ENCODE results near the gene HSF4. TPM values are rescaled to one million over a fixed set of nuclear protein-coding genes. Genes with fewer than 3 reads are reported as not detected.

Gene HSF4
- total RNA-seq, 5 donors from 2014 or later (not counting 1 experiment from before 2014, with no cell fraction given): 22.3 to 66.3 (median 39.1) TPM

- peaks cover 29 to 42% (median 34%) of the 10 kb centered on the region in 3 donors for H3K4me1 Mint-ChIP-seq
- Histone ChIP-seq H3K4me1 (ENCODE audit: control insufficient read depth in 1 of 2, extremely low read depth in 1 of 2, insufficient read depth in 2 of 2, low read length in 2 of 2) (peaks cover 5 to 43% of the 10 kb centered on the region in 2 experiments), H3K36me3 (ENCODE audit: control insufficient read depth in 2 of 2, extremely low read depth in 1 of 2, insufficient read depth in 1 of 2, low read length in 1 of 2) (peaks cover 8 to 21% of the 10 kb centered on the region in 2 donors), H3K9me3 (no peaks in the 10 kb centered on the region), H3K27me3 (replicated peaks in 1 of 2; ENCODE audit: control insufficient read depth in 2 of 2, extremely low read depth in 1 of 2, insufficient read depth in 2 of 2, low read length in 1 of 2) (peaks cover 0 to 28% of the 10 kb centered on the region in 2 experiments), H3K4me3 (ENCODE audit: control insufficient read depth in 1 of 2, extremely low read depth in 1 of 2, low read length in 1 of 2) (no peak overlapping the region), H3K27ac (ENCODE audit: low read length) (no peak overlapping the region)
- H3K27ac Mint-ChIP-seq: peak overlapping the region in 1 of 2 donors; percentile 81
- H3K4me3 Mint-ChIP-seq: peak overlapping the region in 2 of 3 donors; percentile 87 to 91
- 93% methylated on average over 4 of the region's 13 CpGs for WGBS (ENCODE audit: insufficient coverage)
- ChIA-PET CTCF (interaction anchor here (0.5 to 0.7 kb wide), 2 partner anchors 23 to 365 kb away, joined by 3 read pairs; no protein-coding TSS in a partner anchor), POLR2A (no interaction called here)
- H3K27me3 Mint-ChIP-seq: no peaks in the 10 kb centered on the region
- H3K9me3 Mint-ChIP-seq: no peaks in the 10 kb centered on the region
- H3K36me3 Mint-ChIP-seq: peaks cover 6% of the 10 kb centered on the region
- DNase-seq (no peak), ATAC-seq (replicated peaks in 1 of 4) (no peak)
Measured at GRCh38 chr16:67190448-67191399, 26.2 kb downstream of the HSF4 start.

- Histone ChIP-seq H3K36me3 (ENCODE audit: control insufficient read depth in 2 of 2, extremely low read depth in 1 of 2, insufficient read depth in 1 of 2, low read length in 1 of 2) (peaks cover 8 to 29% of the 10 kb centered on the region in 2 donors), H3K27ac (ENCODE audit: low read length) (peak overlapping the region; percentile 11), H3K4me3 (ENCODE audit: control insufficient read depth in 1 of 2, extremely low read depth in 1 of 2, low read length in 1 of 2) (peak overlapping the region; percentile 88 to 98), H3K27me3 (replicated peaks in 1 of 2; ENCODE audit: control insufficient read depth in 2 of 2, extremely low read depth in 1 of 2, insufficient read depth in 2 of 2, low read length in 1 of 2) (peaks cover 0 to 24% of the 10 kb centered on the region in 2 experiments), H3K4me1 (ENCODE audit: control insufficient read depth in 1 of 2, extremely low read depth in 1 of 2, insufficient read depth in 2 of 2, low read length in 2 of 2) (peaks cover 5 to 47% of the 10 kb centered on the region in 2 experiments), H3K9me3 (no peaks in the 10 kb centered on the region)
- 26% methylated on average over 6 of the region's 9 CpGs for WGBS (ENCODE audit: insufficient coverage)
- H3K9me3 Mint-ChIP-seq: no peaks in the 10 kb centered on the region
- DNase-seq (no peak), ATAC-seq (replicated peaks in 1 of 4) (peak in 1 of 4 experiments; percentile 55)
- peak overlapping the region; percentile 71 to 81 for H3K27ac Mint-ChIP-seq
- H3K27me3 Mint-ChIP-seq: no peaks in the 10 kb centered on the region
- POLR2A ChIA-PET: no interaction called here
- peak overlapping the region; percentile 78 to 91 (median 87) for H3K4me3 Mint-ChIP-seq
- peaks cover 14% of the 10 kb centered on the region for H3K36me3 Mint-ChIP-seq
- CTCF ChIA-PET: no interaction called here
- H3K4me1 Mint-ChIP-seq: peaks cover 36 to 47% (median 37%) of the 10 kb centered on the region in 3 donors
Measured at GRCh38 chr16:67191411-67191994, 27.0 kb downstream of the HSF4 start.

GRCh38 chr16:67191995-67192681 lies 27.6 kb downstream of the HSF4 start, which contains the start of gene E2F4:
Gene E2F4 (plus strand): TSS chr16:67192155. CDS start chr16:67192228, 73 bp downstream.
- H3K27ac Mint-ChIP-seq: peak within 1 kb of the TSS; percentile 79 to 81
- H3K4me3 ChIP-seq (ENCODE audit: control insufficient read depth in 1 of 2, extremely low read depth in 1 of 2, low read length in 1 of 2): peak within 1 kb of the TSS; percentile 88 to 98
- peak within 1 kb of the TSS; percentile 78 to 91 (median 87) for H3K4me3 Mint-ChIP-seq
- H3K9me3 ChIP-seq: no peaks in the 10 kb centered on the region
- ATAC-seq (replicated peaks in 1 of 4) (peak; percentile 90 to 98 (median 97)), DNase-seq (peak; percentile 68 to 93 (median 81))
- POLR2A ChIA-PET: no interaction called here
- H3K4me1 Mint-ChIP-seq: peaks cover 42 to 53% (median 43%) of the 10 kb centered on the region in 3 donors
- peak within 1 kb of the TSS; percentile 74 for H3K27ac ChIP-seq (ENCODE audit: low read length)
- peaks cover 8 to 35% of the 10 kb centered on the region in 2 donors for H3K36me3 ChIP-seq (ENCODE audit: control insufficient read depth in 2 of 2, extremely low read depth in 1 of 2, insufficient read depth in 1 of 2, low read length in 1 of 2)
- H3K27me3 Mint-ChIP-seq: no peaks in the 10 kb centered on the region
- CTCF ChIA-PET: interaction anchor here in 1 of 2 donors (0.7 kb wide), 1 partner anchor 289 kb away, joined by 3 read pairs; the partner anchor contains the start of gene ATP6V0D1
- H3K27me3 ChIP-seq (replicated peaks in 1 of 2; ENCODE audit: control insufficient read depth in 2 of 2, extremely low read depth in 1 of 2, insufficient read depth in 2 of 2, low read length in 1 of 2): peaks cover 0 to 18% of the 10 kb centered on the region in 2 experiments
- peaks cover 5 to 52% of the 10 kb centered on the region in 2 experiments for H3K4me1 ChIP-seq (ENCODE audit: control insufficient read depth in 1 of 2, extremely low read depth in 1 of 2, insufficient read depth in 2 of 2, low read length in 2 of 2)
- no peaks in the 10 kb centered on the region for H3K9me3 Mint-ChIP-seq
- H3K36me3 Mint-ChIP-seq: peaks cover 18% of the 10 kb centered on the region
- under 1% methylated on average over 54 of the region's 54 CpGs for WGBS (ENCODE audit: insufficient coverage)

- 23% methylated on average over 13 of the region's 17 CpGs for WGBS (ENCODE audit: insufficient coverage)
- Histone ChIP-seq H3K9me3 (no peaks in the 10 kb centered on the region), H3K4me3 (ENCODE audit: control insufficient read depth in 1 of 2, extremely low read depth in 1 of 2, low read length in 1 of 2) (peak overlapping the region; percentile 88 to 98), H3K36me3 (ENCODE audit: control insufficient read depth in 2 of 2, extremely low read depth in 1 of 2, insufficient read depth in 1 of 2, low read length in 1 of 2) (peaks cover 11 to 43% of the 10 kb centered on the region in 2 donors), H3K27me3 (replicated peaks in 1 of 2; ENCODE audit: control insufficient read depth in 2 of 2, extremely low read depth in 1 of 2, insufficient read depth in 2 of 2, low read length in 1 of 2) (peaks cover 0 to 11% of the 10 kb centered on the region in 2 experiments), H3K4me1 (ENCODE audit: control insufficient read depth in 1 of 2, extremely low read depth in 1 of 2, insufficient read depth in 2 of 2, low read length in 2 of 2) (peaks cover 5 to 57% of the 10 kb centered on the region in 2 experiments), H3K27ac (ENCODE audit: low read length) (peak overlapping the region; percentile 74)
- peaks cover 42 to 56% (median 43%) of the 10 kb centered on the region in 3 donors for H3K4me1 Mint-ChIP-seq
- ATAC-seq (replicated peaks in 1 of 4) (no peak), DNase-seq (peak in 2 of 35 experiments; percentile 23 to 28)
- no peaks in the 10 kb centered on the region for H3K9me3 Mint-ChIP-seq
- peak overlapping the region; percentile 78 to 91 (median 87) for H3K4me3 Mint-ChIP-seq
- ChIA-PET CTCF (interaction anchor here (0.6 to 0.7 kb wide), 2 partner anchors 288 to 293 kb away, joined by 3 read pairs; partner anchors contain the start of gene ATP6V0D1 (in 1 of the 2)), POLR2A (no interaction called here)
- peak overlapping the region; percentile 67 to 79 for H3K27ac Mint-ChIP-seq
- peaks cover 23% of the 10 kb centered on the region for H3K36me3 Mint-ChIP-seq
- no peaks in the 10 kb centered on the region for H3K27me3 Mint-ChIP-seq
Measured at GRCh38 chr16:67192781-67193361, 28.3 kb downstream of the HSF4 start.

- H3K4me3 ChIP-seq (ENCODE audit: control insufficient read depth in 1 of 2, extremely low read depth in 1 of 2, low read length in 1 of 2): peak overlapping the region in 1 of 2 donors; percentile 33
- ChIA-PET POLR2A (no interaction called here), CTCF (interaction anchor here (0.7 kb wide), 2 partner anchors 22 to 140 kb away, joined by 3 to 5 read pairs; no protein-coding TSS in a partner anchor)
- Mint-ChIP-seq H3K27ac (peak overlapping the region; percentile 67 to 79), H3K4me1 (peaks cover 42 to 56% (median 43%) of the 10 kb centered on the region in 3 donors), H3K27me3 (no peaks in the 10 kb centered on the region), H3K9me3 (no peaks in the 10 kb centered on the region), H3K36me3 (peaks cover 23% of the 10 kb centered on the region), H3K4me3 (peak overlapping the region; percentile 78 to 91 (median 87))
- H3K27ac ChIP-seq (ENCODE audit: low read length): peak overlapping the region; percentile 74
- no peaks in the 10 kb centered on the region for H3K9me3 ChIP-seq
- DNase-seq: no peak
- peaks cover 18 to 49% of the 10 kb centered on the region in 2 donors for H3K36me3 ChIP-seq (ENCODE audit: control insufficient read depth in 2 of 2, extremely low read depth in 1 of 2, insufficient read depth in 1 of 2, low read length in 1 of 2)
- ATAC-seq (replicated peaks in 1 of 4): no peak
- peaks cover 5 to 57% of the 10 kb centered on the region in 2 experiments for H3K4me1 ChIP-seq (ENCODE audit: control insufficient read depth in 1 of 2, extremely low read depth in 1 of 2, insufficient read depth in 2 of 2, low read length in 2 of 2)
- H3K27me3 ChIP-seq (replicated peaks in 1 of 2; ENCODE audit: control insufficient read depth in 2 of 2, extremely low read depth in 1 of 2, insufficient read depth in 2 of 2, low read length in 1 of 2): peaks cover 0 to 9% of the 10 kb centered on the region in 2 experiments
Measured at GRCh38 chr16:67193536-67193935, 29.0 kb downstream of the HSF4 start.

Measured in T-cell (primary cell).